GM12878 (cell line): ENCODE data around the gene TPRG1.

Experiments used
- ATF2 ChIP-seq: IDR thresholded peaks from 2 replicates; pipeline ENCODE4 v1.6.1; 2012; ENCODE audit warnings: low read length, inconsistent platforms
- BHLHE40 ChIP-seq, 2 experiments: fragments of 450-650 bp in 1 of 2; IDR thresholded peaks; 2 replicates each; pipeline ENCODE4 v1.6.1; 2011 to 2017; ENCODE audit warnings: low read depth in 2 of 2, borderline replicate concordance in 1 of 2, improper control_type of control experiment in 1 of 2, low read length in 1 of 2, mild to moderate bottlenecking in 1 of 2
- GABPA ChIP-seq: IDR thresholded peaks from 2 replicates; pipeline ENCODE4 v1.6.1; 2014; ENCODE audit warnings: antibody characterized with exemption, low read depth, mild to moderate bottlenecking, inconsistent platforms
- MXI1 ChIP-seq: fragments of 150-350 bp; IDR thresholded peaks from 2 replicates; pipeline ENCODE4 v1.6.1; 2011; ENCODE audit warnings: low read depth, mild to moderate bottlenecking, inconsistent platforms, low read length, improper control_type of control experiment
- RAD51 ChIP-seq: fragments of 450-650 bp; IDR thresholded peaks from 2 replicates; pipeline ENCODE4 v1.6.1; 2016; ENCODE audit warnings: moderate library complexity, mild to moderate bottlenecking, inconsistent platforms
- RFX5 ChIP-seq: IDR thresholded peaks from 2 replicates; pipeline ENCODE4 v1.6.1; 2011; ENCODE audit warnings: low read depth, low read length, improper control_type of control experiment
- SMC3 ChIP-seq: IDR thresholded peaks from 2 replicates; pipeline ENCODE4 v1.6.1; 2011; ENCODE audit warnings: low read length, improper control_type of control experiment, borderline replicate concordance
- TCF12 ChIP-seq: IDR thresholded peaks from 2 replicates; pipeline ENCODE4 v1.6.1; 2011; ENCODE audit warnings: low read depth, mild to moderate bottlenecking, low read length
- TCF3 ChIP-seq: IDR thresholded peaks from 2 replicates; pipeline ENCODE4 v1.6.1; 2012; ENCODE audit warnings: low read depth, mild to moderate bottlenecking, low read length, borderline replicate concordance; ENCODE audit not compliant: insufficient read depth
- TF ChIP-seq, protein P1 (sequence below): fragments of 450-650 bp; IDR thresholded peaks from 2 replicates; pipeline ENCODE4 v1.6.1; 2017; ENCODE audit warnings: mild to moderate bottlenecking

DNA sequence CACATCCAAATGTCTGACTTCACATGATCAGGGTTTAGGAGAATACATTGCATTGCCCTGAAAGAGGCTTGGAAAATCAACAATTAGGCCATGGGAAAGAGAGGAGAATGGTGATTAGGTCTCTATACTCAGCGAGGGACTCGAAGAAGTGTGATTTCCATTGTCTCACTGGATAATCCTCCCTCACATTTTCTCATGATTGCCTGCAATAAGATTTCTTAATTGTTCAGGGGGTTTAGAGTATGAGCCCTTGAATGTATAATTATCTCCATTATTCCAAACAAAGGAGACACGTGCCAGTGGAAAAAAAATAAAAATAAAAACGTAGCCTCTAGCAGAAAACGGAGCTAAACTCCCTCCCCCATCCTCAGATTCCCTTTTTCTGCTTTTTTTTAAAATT is 173.2 kb downstream of the TPRG1 start:
- no peak for TF ChIP-seq MXI1
- TF ChIP-seq ATF2 = no peak
- TF ChIP-seq RAD51 = no peak
- no peak for TF ChIP-seq TCF12
- no peak for TF ChIP-seq GABPA
- no peak for TF ChIP-seq SMC3
- TF ChIP-seq TCF3 = no peak
- TF ChIP-seq, protein P1, sequence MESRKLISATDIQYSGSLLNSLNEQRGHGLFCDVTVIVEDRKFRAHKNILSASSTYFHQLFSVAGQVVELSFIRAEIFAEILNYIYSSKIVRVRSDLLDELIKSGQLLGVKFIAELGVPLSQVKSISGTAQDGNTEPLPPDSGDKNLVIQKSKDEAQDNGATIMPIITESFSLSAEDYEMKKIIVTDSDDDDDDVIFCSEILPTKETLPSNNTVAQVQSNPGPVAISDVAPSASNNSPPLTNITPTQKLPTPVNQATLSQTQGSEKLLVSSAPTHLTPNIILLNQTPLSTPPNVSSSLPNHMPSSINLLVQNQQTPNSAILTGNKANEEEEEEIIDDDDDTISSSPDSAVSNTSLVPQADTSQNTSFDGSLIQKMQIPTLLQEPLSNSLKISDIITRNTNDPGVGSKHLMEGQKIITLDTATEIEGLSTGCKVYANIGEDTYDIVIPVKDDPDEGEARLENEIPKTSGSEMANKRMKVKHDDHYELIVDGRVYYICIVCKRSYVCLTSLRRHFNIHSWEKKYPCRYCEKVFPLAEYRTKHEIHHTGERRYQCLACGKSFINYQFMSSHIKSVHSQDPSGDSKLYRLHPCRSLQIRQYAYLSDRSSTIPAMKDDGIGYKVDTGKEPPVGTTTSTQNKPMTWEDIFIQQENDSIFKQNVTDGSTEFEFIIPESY = no peak
- TF ChIP-seq RFX5 = no peak
- TF ChIP-seq BHLHE40 (IDR thresholded peaks at IDR 0.05; ENCODE audit: borderline replicate concordance in 1 of 2, low read depth in 2 of 2, low read length in 1 of 2) = no peak
